ENCODE measurements around the gene GM2A. TPM values are rescaled to one million over a fixed set of nuclear protein-coding genes. Genes with fewer than 3 reads are reported as not detected.

Gene GM2A
- total RNA-seq, 1 donor from 2014 or later, result 17.5 TPM

Other genes with a start within 250 kb of the GM2A start
- gene GPX3, start 232.6 kb upstream of the GM2A start, total RNA-seq, result 3.7 and 5.6 TPM in 2 replicates
- 213 and 269 TPM in 2 replicates for gene TNIP1, start 172.2 kb upstream of the GM2A start, total RNA-seq
- 591 and 661 TPM in 2 replicates for gene ANXA6, start 95.4 kb upstream of the GM2A start, total RNA-seq
- gene CCDC69, start 29.1 kb upstream of the GM2A start, total RNA-seq, result 3.2 and 3.4 TPM in 2 replicates
- not detected in 2 replicates for gene SLC36A3, start 50.6 kb downstream of the GM2A start, total RNA-seq
- gene SLC36A2, start 94.4 kb downstream of the GM2A start, total RNA-seq, result not detected in 2 replicates
- 11.8 and 15.0 TPM in 2 replicates for gene SLC36A1, start 194.4 kb downstream of the GM2A start, total RNA-seq

Data from myocyte (in vitro differentiated cells).